Activated CD4-positive, alpha-beta T cell treated with anti-CD3 and anti-CD28 coated beads, Interleukin-2, amount 50 U/mL, for 24 hours (primary cell): ENCODE data around the gene CARMIL1.
"Not testable (repeated sequence)": the region's sequence is repeated elsewhere in the genome, so short reads cannot be mapped to it uniquely, and the experiment has no call there.

ENCODE experiments used
- DNase-seq, 2 donors: peaks; one replicate each; pipeline ENCODE4 v3.0.0-alpha.2; 2020; ENCODE audit warnings: low read depth in 1 of 2, low spot score in 1 of 2

CARMIL1 gene

DNA sequence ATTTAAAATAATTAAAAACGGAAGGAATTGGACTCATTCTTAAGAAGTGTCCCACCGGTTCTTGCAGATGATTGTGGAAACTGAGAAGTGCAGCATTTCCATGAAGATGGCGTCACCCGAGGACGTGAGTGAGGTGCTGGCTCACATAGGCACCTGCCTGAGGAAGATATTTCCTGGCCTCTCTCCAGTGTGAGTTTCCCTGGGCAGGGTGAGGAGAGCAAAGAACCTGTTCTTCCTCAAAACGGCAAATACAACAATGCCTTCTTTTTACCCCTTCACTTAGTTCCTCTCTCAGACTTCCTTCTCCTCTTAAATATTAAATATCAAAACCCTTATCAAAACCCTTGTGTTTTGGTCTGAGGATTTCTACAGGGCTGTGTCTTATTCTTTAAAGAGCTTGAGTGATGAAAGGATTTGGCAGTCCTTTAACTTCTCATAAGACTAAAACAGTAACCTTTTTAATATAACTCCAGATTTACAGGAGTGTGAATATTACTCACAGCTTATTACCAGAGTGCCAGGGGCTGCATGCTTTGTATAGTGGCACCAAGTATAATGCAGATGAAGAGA lies 156.3 kb downstream of the CARMIL1 start:
- no peak for DNase-seq

- DNase-seq: no peak
Observed at GRCh38 chr6:25436760-25437159, 157.6 kb downstream of the CARMIL1 start.

DNA sequence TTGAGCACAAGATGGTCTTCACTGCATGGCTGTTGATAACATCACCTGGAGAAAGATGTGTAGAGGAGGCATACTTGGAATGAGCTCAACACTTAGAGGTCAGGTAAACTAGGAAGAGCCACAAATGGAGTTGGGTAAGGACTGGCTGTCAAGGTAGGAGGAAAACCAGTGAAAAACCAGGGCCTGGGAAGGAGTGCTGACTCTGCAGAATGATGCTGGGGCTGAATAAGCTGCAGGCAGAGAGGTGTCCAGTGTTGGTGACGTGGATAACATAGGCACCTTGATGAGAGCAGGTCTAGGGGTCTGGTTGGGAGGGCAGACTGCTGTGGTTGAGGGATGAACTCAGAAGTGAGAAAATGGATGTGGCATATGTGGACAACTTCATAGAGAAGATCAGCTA lies 160.2 kb downstream of the CARMIL1 start:
- no peak for DNase-seq

GRCh38 chr6:25441663-25442270 lies 162.6 kb downstream of the CARMIL1 start:
- DNase-seq: no peak

DNA sequence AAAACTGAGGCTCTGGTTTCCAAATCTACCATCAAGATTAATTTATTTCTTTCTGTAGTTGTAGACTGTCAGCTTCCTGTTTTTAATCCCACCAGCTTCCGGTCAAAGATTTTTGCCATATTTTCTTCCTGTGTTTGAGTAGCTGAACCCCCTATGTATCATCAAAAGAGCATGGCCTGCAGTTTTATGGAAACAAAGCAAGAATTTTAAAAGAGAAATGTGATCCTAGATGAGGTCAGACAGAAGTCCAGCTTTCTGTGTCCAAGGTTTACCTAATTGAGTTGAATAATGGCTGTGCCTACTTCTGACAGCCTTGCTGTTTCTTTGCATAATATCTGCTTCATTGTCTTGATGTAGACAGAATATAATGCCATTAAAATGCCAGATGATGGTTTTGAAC lies 163.7 kb downstream of the CARMIL1 start:
- DNase-seq: no peak

DNA sequence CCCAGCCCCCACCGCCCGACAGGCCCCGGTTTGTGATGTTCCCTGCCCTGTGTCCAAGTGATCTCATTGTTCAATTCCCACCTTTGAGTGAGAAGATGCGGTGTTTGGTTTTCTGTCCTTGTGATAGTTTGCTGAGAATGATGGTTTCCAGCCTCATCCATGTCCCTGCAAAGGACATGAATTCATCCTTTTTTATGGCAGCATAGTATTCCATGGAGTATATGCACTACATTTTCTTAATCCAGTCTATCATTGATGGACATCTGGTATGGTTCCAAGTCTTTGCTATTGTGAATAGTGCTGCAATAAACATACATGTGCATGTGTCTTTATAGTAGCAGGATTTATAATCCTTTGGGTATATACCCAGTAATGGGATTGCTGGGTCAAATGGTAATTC lies 165.3 kb downstream of the CARMIL1 start:
- DNase-seq: not testable (repeated sequence)

DNA sequence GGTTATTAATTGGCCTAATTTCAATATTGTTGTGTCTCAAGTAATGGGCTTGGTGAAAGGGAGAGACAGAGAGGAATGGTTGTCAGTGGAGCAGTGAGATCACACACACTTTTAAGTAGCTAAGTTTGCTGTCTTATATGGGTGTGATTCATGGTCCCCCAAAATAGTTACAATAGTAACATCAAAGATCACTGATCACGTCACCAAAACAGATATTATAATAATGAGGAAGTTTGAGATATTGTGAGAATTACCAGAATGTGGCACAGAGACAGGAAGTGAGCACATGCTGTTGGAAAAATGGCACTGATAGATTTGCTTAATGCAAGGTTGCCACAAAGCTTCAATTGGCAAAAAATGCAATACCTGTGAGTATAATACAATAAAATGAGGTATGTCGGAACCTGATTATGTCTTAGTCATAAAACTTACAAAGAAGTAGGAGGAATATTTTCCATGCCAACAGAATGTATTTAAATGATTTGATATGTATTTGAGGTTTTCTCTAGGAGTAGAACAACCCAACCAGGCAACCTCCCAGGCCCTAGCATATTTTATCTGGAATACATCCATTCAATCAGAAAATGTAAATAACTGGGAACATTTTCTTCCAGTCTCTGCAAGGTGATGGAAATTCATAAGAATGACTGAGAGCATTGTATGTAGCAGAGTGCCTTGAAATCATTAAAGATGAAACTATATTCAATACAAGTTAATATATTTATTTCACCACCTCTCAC lies 167.8 kb downstream of the CARMIL1 start:
- DNase-seq: no peak

DNA sequence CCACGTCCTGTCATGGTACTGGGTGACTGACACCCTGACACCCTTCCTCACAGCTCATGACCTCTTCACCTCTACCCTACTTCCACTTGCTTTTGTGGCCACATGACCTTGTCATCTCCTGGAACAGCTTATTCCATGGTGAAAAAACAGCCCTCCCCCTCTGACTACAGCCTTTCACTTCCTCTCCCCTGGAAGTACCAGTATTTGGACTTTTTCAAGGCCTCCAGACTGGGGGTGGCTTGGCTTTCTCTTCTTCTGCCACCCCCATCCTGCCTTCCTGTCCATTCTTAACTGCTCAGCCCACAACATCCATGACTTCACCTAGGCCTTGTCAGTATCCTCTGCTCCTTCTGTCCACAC lies 168.4 kb downstream of the CARMIL1 start:
- DNase-seq: no peak

- DNase-seq: no peak
Observed at GRCh38 chr6:25448965-25449538, 169.9 kb downstream of the CARMIL1 start.

DNA sequence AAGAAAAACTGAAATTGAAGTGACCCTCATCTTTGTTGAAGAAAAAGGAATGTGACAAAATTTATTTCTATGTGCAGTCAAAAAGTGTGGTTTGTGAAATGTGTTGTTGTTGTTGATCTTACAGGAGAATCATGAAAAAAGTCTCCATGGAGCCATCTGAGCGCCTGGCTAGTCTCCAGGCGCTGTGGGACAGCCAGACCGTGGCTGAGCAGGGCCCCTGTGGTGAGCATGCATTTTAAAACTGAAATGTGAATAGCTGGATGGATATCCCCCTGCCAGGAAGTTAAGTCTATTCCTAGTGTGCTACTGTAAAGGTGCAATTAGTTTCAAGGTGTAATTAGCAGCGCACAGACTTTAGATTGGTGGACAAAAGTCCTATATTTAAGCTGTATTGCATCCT lies 170.6 kb downstream of the CARMIL1 start:
- no peak for DNase-seq

GRCh38 chr6:25450469-25451198 lies 171.5 kb downstream of the CARMIL1 start:
- no peak for DNase-seq

- DNase-seq: no peak
Observed at GRCh38 chr6:25452031-25452430, 172.9 kb downstream of the CARMIL1 start.

GRCh38 chr6:25453288-25453687 lies 174.1 kb downstream of the CARMIL1 start:
- no peak for DNase-seq

GRCh38 chr6:25454136-25454535 lies 175.0 kb downstream of the CARMIL1 start:
- no peak for DNase-seq

GRCh38 chr6:25456249-25457040 lies 177.3 kb downstream of the CARMIL1 start:
- no peak for DNase-seq

DNA sequence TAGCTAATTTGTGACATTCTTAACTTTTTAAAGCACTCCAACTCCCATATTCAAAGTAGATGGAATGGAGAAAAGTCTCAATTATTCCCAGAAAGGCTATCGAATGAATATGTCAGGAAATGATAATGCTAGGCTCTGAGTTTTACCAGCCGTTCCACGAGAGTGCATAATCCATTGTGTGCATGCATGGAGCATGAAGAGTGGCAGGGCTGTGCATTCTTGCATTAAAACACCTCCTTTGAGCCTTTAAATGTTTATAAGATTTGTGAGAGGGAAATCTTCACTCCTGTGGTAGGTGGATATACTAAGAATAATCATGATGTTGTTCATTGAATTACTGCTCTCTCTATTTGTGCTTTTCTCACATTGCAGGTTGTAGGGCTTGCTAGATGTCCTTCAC lies 178.3 kb downstream of the CARMIL1 start:
- no peak for DNase-seq

- no peak for DNase-seq
Observed at GRCh38 chr6:25458485-25458884, 179.3 kb downstream of the CARMIL1 start.

GRCh38 chr6:25462235-25462897 lies 183.2 kb downstream of the CARMIL1 start:
- no peak for DNase-seq

DNA sequence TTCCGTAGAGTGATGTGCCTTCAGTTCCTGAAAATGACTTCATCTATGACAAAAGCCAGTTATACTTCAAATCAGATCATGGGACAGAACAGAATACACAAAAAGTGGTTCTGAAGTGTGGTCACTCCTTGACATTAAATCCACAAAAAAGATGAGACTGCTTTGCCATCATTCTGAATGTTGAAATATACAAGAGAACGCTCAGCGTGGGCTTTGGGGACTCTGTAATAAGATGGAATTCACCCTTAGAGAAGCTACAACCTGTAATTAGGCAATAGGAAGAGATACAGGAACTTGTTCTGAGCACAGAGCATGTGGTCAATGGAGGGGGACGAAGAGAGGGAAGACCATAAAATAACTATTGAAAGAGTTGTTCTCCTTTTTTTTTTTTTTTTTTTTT lies 184.3 kb downstream of the CARMIL1 start:
- no peak for DNase-seq

DNA sequence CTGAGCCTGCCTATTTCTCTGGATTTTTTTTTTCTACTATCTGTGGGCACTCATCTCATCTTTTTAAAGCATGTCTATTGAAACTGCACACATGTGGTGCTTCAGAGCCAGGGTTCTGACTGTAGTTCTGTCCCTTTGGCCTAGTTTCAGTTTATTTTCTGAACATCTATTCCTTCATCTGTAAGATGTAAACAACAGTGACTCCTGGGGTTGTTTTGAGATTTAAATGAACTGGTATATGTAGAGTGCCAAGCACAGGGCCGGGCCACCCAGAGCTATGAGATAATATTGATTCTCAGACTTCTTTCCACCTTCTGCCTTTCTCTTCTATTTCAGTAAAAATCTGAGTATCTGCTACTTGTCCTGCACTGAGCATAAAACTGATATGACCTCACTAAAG lies 185.1 kb downstream of the CARMIL1 start:
- DNase-seq: no peak
